ENCODE data around the gene CRAMP1.
A peak's percentile ranks its signal among the peaks of the same experiment; 100 is the strongest.
"Not testable (repeated sequence)": the region's sequence is repeated elsewhere in the genome, so short reads cannot be mapped to it uniquely, and the experiment has no call there.

CRAMP1 gene

DNA sequence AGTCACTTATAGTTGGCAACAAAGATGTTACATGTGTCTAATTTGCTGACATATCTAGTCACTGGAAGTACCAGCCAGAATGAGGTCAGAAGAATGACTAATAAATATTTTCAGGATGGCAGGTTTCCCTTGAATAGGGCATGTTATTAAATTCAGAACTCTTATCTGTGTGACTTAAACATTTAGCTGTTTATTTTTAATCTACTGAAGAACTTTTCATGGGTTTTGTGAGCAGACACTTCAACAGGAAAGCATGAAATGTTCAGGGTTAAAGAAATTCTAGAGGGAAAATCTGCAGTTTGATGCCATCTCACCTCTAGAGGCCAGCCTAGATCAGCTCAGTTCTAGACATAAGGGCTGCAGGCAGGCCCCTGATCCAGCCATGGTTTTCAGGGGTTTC, 79.1 kb downstream of the CRAMP1 start:
- in situ Hi-C loops (cut with HindIII; ENCODE audit: low pct_ligation_motif_present, low pct_unique_long_range_greater_than_20kb, low sequenced_read_pairs): no loop called here
- peak; percentile 71 for DNase-seq

DNA sequence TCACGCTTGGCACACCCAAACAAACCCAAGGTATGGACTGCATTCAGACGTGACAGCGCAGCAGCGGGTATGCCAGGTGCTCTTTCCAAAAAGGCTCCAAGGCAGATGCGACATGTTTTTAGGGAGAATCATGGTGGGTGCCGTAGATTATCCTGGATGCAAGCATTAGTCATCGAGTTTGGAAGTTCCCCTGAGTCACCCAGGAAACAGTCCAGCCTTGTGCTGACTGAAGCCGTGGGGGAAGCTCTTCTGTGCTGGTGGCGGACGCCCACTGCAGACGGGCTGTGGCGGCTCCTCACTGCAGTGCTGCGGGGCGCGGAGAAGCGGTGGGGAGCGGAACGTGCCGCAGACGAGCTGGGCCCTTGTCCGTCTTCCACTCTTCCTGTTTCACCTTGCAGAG, 79.8 kb downstream of the CRAMP1 start:
- in situ Hi-C loops (cut with HindIII; ENCODE audit: low pct_ligation_motif_present, low pct_unique_long_range_greater_than_20kb, low sequenced_read_pairs): no loop called here
- peak; percentile 92 for DNase-seq

DNA sequence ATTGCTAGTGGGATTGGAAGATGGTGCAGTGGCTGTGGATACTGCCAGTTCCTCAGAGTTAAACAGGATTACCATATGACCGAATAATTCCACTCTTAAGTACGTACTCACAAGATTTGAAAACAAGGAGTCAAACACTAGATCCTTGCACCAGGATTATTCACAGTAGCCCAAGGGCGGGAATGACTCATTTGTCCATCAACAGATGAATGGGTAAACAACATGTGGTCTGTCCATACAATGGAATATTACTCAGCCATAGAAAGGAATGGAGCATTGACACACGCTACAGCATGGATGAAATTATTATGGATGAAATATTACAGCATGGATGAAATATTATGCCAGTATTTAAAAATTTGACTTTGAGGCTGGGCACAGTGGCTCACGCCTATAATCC, 84.7 kb downstream of the CRAMP1 start:
- DNase-seq: no peak
- in situ Hi-C loops (cut with HindIII; ENCODE audit: low pct_ligation_motif_present, low pct_unique_long_range_greater_than_20kb, low sequenced_read_pairs): no loop called here

GRCh38 chr16:1698680-1699079, 86.5 kb downstream of the CRAMP1 start:
- in situ Hi-C loops (cut with HindIII; ENCODE audit: low pct_ligation_motif_present, low pct_unique_long_range_greater_than_20kb, low sequenced_read_pairs): no loop called here

GRCh38 chr16:1700246-1700645, 88.1 kb downstream of the CRAMP1 start:
- in situ Hi-C loops (cut with HindIII; ENCODE audit: low pct_ligation_motif_present, low pct_unique_long_range_greater_than_20kb, low sequenced_read_pairs): no loop called here
- no peak for DNase-seq

More at GRCh38 chr16:1698680-1699079, 86.5 kb downstream of the CRAMP1 start:
- no peak for DNase-seq

GRCh38 chr16:1701216-1701878, 89.2 kb downstream of the CRAMP1 start:
- no peak for DNase-seq

GRCh38 chr16:1705324-1705687, 93.1 kb downstream of the CRAMP1 start:
- DNase-seq: not testable (repeated sequence)

More at GRCh38 chr16:1701216-1701878, 89.2 kb downstream of the CRAMP1 start:
- in situ Hi-C loops (cut with HindIII; ENCODE audit: low pct_ligation_motif_present, low pct_unique_long_range_greater_than_20kb, low sequenced_read_pairs): no loop called here

DNA sequence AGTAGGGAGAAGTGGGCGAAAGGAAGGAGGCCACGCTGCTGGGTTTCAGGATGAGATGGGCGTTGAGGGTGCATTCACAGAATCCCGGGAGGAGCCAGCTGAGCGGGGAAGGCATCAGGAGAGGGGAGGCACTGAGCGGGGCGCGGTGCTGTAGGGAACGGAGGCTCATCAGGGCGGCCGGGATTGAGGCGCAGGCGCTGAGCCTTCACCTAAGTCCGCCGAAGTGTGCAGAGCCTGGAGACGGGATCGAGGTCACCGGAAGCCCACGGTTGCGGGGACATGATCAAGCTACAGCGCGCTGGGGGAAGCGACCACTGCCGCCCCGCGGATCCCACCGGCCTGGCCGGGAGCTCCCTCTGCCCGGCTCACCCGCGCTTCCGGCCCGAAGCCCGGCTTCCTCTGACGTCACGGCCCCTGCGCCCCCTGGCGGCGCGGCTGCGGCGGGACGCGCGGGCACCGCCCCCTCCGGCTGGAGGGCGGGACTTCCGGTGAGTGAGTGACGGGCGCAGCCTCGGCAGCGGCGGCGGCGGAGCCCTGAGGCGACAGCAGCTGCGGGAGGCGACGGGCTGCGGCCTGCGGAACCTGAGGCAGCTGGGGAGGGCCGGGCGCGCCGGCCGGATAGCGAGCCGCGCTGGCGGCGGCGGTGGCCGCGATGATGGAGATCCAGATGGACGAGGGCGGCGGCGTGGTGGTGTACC, 93.7 kb downstream of the CRAMP1 start, which contains the start of gene MAPK8IP3:
MAPK8IP3 (plus strand) TSS at position 508 of the 698 bp plus-strand sequence; CDS start at position 653, 145 bp downstream.
- DNase-seq: peak; percentile 91
- in situ Hi-C loops (cut with HindIII; ENCODE audit: low pct_ligation_motif_present, low pct_unique_long_range_greater_than_20kb, low sequenced_read_pairs): no loop called here

More at GRCh38 chr16:1705324-1705687, 93.1 kb downstream of the CRAMP1 start:
- in situ Hi-C loops (cut with HindIII; ENCODE audit: low pct_ligation_motif_present, low pct_unique_long_range_greater_than_20kb, low sequenced_read_pairs): not testable (repeated sequence)

- in situ Hi-C loops (cut with HindIII; ENCODE audit: low pct_ligation_motif_present, low pct_unique_long_range_greater_than_20kb, low sequenced_read_pairs): no loop called here
- peak; percentile 55 for DNase-seq
Observed at GRCh38 chr16:1706386-1707192, 94.4 kb downstream of the CRAMP1 start.

DNA sequence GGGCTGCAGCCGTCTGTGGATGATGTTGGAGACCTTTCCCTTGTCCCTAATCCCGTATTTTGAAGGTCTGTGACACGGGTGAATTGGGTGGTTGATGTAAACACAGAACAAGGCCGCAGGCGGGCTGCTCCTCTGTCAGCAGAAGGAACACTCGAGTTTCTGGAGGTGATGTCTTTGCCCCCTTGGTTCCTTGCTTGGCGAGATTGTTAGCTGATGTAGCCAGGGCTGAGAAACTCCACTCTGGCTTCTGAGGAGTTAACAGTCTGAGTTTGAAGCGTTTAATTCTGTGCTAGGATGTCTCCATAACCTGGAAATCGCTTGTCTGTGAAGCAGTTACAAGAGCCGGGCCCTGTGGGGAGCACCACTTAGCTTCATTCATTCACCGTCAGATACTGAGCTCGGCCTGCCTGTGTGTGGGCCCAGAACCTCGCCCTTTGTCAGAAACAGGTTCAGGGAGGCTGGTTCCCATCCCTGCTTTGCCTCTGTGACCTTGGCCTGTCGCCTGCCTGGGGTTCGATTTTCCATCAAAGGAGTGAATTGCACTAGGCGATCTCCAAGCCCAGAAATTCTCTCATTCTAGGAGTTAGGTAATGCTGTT, 95.1 kb downstream of the CRAMP1 start:
- DNase-seq: peak; percentile 30
- in situ Hi-C loops (cut with HindIII; ENCODE audit: low pct_ligation_motif_present, low pct_unique_long_range_greater_than_20kb, low sequenced_read_pairs): no loop called here

DNA sequence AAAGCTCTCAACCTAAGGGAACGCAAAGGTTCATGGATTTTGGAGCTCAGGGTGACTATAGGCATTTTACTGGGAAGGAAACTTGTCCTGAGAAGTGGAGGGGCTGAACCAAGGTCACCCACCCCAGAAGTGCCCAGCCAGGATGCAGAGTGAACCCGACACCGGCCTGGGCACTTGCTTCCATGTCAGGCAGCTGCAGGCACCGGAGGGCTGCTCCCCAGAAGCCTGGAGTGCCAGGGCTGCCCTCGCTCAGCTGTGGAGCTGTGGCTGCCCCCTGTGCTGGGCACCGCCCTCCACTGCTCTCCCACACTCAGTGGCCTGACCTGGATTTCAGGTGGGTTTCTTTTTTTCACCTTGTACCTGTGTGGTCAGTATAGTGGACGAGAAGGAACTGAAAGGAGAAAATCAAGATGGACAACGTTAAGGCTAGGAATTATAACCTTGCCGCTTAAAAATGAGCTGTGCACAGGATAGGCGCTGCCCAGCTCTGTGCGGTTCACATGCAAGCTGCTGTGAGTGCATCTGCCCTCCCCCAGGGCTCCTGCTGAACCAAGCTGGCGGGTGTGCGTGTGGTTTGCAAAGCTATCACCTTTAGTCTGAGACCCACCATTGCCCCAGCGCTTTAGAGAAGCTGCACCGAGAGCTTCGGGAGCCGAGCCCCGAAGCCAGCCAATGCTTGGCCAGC, 96.1 kb downstream of the CRAMP1 start:
- DNase-seq: no peak
- in situ Hi-C loops (cut with HindIII; ENCODE audit: low pct_ligation_motif_present, low pct_unique_long_range_greater_than_20kb, low sequenced_read_pairs): no loop called here

- in situ Hi-C loops (cut with HindIII; ENCODE audit: low pct_ligation_motif_present, low pct_unique_long_range_greater_than_20kb, low sequenced_read_pairs): no loop called here
- no peak for DNase-seq
Observed at GRCh38 chr16:1708768-1709180, 96.6 kb downstream of the CRAMP1 start.

GRCh38 chr16:1709356-1709755, 97.2 kb downstream of the CRAMP1 start:
- in situ Hi-C loops (cut with HindIII; ENCODE audit: low pct_ligation_motif_present, low pct_unique_long_range_greater_than_20kb, low sequenced_read_pairs): no loop called here
- DNase-seq: no peak

DNA sequence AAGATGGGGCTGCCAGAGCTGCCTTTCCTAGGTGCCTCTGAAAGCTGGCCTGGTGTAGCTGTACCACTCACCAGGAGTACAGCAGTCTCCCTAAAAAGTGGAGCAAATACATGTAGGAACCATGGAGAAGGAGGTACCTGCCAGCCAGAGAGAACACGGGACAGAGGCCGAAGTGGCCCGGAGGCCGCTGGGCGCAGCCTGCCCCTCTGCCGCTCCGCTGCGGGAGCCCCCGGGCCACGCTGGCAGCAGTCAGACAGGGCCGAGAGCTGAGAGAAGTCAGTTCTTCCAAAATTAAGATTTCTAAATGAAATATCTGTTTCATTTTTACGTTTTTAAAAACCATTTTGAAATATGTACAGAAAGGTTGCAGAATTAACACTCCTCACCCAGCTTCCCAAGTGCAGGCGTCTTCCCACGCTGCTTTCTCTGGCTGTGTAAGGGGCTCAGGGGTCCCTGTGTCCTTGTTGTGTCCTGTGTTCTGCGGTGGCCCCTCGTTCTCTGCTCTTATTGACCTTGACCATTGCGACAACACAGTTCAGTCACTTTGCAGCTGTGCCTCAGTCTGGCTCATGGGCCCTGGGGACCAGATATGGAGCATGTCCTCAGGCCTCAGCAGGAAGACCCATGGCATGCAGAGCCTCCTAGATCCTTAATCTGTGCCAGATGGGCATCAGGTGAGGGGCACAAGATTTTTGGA, 98.8 kb downstream of the CRAMP1 start:
- in situ Hi-C loops (cut with HindIII; ENCODE audit: low pct_ligation_motif_present, low pct_unique_long_range_greater_than_20kb, low sequenced_read_pairs): no loop called here
- no peak for DNase-seq

DNA sequence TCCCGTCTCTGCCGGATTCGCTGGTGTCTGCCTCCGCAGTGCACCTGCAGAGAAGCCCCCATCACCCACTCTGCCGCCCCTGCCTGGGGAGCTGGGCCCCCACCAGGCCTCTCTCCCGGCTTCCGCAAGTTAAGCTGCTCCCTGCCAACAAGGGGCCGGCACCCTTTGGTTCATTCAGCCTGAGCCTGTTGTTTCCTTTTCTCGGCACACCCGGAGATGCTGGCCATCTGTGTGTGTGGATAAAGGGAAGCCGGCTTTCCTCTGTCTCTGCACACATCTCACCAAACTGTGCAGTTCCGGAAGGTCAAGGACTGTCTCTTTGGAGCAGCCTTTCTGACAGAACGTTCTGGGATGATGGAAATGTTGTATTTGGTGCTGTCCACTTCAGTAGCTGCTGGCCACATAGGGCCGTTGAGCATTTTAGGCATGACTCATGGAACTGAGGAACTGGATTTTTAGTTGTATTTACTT, 100.7 kb downstream of the CRAMP1 start:
- DNase-seq: no peak
- in situ Hi-C loops (cut with HindIII; ENCODE audit: low pct_ligation_motif_present, low pct_unique_long_range_greater_than_20kb, low sequenced_read_pairs): no loop called here

- in situ Hi-C loops (cut with HindIII; ENCODE audit: low pct_ligation_motif_present, low pct_unique_long_range_greater_than_20kb, low sequenced_read_pairs): no loop called here
Observed at GRCh38 chr16:1713331-1713730, 101.2 kb downstream of the CRAMP1 start.

DNA sequence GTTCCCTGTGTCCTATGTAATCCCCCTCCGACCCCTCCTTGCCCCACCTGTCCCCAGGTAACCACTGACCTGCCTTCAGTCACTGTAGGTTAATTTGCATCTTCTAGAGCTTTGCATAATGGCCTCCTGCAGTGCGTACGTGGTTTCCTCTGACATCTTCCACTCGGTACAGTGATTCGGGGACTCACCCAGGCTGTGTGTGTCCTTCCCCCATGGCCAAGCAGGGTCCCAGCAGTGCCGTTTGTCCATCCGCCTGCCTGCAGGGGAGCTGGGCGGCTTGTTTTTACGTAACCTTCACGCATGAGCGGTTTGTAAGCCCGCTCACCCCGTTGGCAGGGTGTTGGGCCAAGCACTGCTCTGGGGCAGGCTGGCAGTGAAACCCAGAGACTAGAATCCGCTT, 101.8 kb downstream of the CRAMP1 start:
- in situ Hi-C loops (cut with HindIII; ENCODE audit: low pct_ligation_motif_present, low pct_unique_long_range_greater_than_20kb, low sequenced_read_pairs): no loop called here
- no peak for DNase-seq

More at GRCh38 chr16:1713331-1713730, 101.2 kb downstream of the CRAMP1 start:
- DNase-seq: no peak

- no peak for DNase-seq
- in situ Hi-C loops (cut with HindIII; ENCODE audit: low pct_ligation_motif_present, low pct_unique_long_range_greater_than_20kb, low sequenced_read_pairs): no loop called here
Observed at GRCh38 chr16:1715220-1715619, 103.1 kb downstream of the CRAMP1 start.

Data from ACHN (cell line).